H1 (cell line): Measurements from ENCODE around the gene PPP1R14B. TPM values are rescaled to one million over a fixed set of nuclear protein-coding genes. Genes with fewer than 3 reads are reported as not detected.
A peak's percentile ranks its signal among the peaks of the same experiment; 100 is the strongest.

Source experiments
- CTCF ChIA-PET: fragments of 300-600 bp; sonication (Branson Sonifier 250); formaldehyde crosslinking; loops from one replicate; lab custom pipeline; 2021; ENCODE audit not compliant: partially characterized antibody; lab: Charles Lee
- POLR2A ChIA-PET: fragments of 300-600 bp; sonication (Branson Sonifier 250); formaldehyde crosslinking; loops from one replicate; lab custom pipeline; 2021; ENCODE audit warnings: inconsistent platforms; ENCODE audit not compliant: partially characterized antibody; lab: Charles Lee
- DNase-seq, 2 experiments: peaks; one replicate each; pipeline versions ENCODE4 v3.0.0 to v3.0.0-alpha.2; 2010 to 2022; ENCODE audit warnings: low spot score in 2 of 2, low read depth in 1 of 2, mixed read lengths in 1 of 2
- FAIRE-seq: peaks from 2 replicates; lab custom pipeline; 2011; peaks lifted over from hg19 to GRCh38; lab: Jason Lieb, UNC
- H2AFZ ChIP-seq: 2 replicates; pipeline ENCODE4 v1.8.1; 2012; ENCODE audit warnings: low read length, inconsistent platforms
- H2AK5ac ChIP-seq: 2 replicates; pipeline ENCODE4 v1.6.1; 2013; ENCODE audit warnings: low read depth, low read length
- H2BK120ac ChIP-seq: replicated peaks from 2 replicates; pipeline ENCODE3; 2013; ENCODE audit warnings: low read depth, low read length, inconsistent platforms
- H2BK12ac ChIP-seq: 2 replicates; pipeline ENCODE4 v1.6.1; 2013; ENCODE audit warnings: low read depth, low read length
- H2BK15ac ChIP-seq: 2 replicates; pipeline ENCODE4 v1.6.1; 2013; ENCODE audit warnings: low read length
- H2BK20ac ChIP-seq: 2 replicates; pipeline ENCODE4 v1.6.1; 2013; ENCODE audit warnings: low read length
- H2BK5ac ChIP-seq: 2 replicates; pipeline ENCODE4 v1.6.1; 2013; ENCODE audit warnings: low read depth, low read length
- H3K14ac ChIP-seq: 2 replicates; pipeline ENCODE4 v1.6.1; 2013; ENCODE audit warnings: inconsistent platforms; ENCODE audit not compliant: insufficient read length
- H3K18ac ChIP-seq: 2 replicates; pipeline ENCODE4 v1.6.1; 2013; ENCODE audit warnings: low read length; ENCODE audit errors: extremely low read depth
- H3K23ac ChIP-seq: 2 replicates; pipeline ENCODE4 v1.6.1; 2013; ENCODE audit warnings: inconsistent platforms; ENCODE audit not compliant: insufficient read length
- H3K23me2 ChIP-seq: 2 replicates; pipeline ENCODE4 v1.6.1; 2013; ENCODE audit warnings: low read depth, low read length
- H3K27ac ChIP-seq: 2 replicates; pipeline ENCODE4 v1.6.1; 2011; ENCODE audit warnings: low read depth, low read length, inconsistent platforms
- H3K27me3 ChIP-seq, 4 experiments: replicated peaks in 1 of 4; 1 replicate in 1 of 4; 2 replicates in 3 of 4; pipeline versions ENCODE4 v1.6.1 to v1.8.1; 2011 to 2013; ENCODE audit warnings: low read length in 3 of 4, mild to moderate bottlenecking in 3 of 4, inconsistent platforms in 2 of 4, mixed read lengths in 2 of 4, moderate library complexity in 1 of 4; ENCODE audit not compliant: control insufficient read depth in 3 of 4, insufficient read depth in 3 of 4; ENCODE audit errors: extremely low read depth in 1 of 4
- H3K36me3 ChIP-seq, 4 experiments: 2 replicates each; pipeline versions ENCODE4 v1.6.1 to v1.8.1; 2011 to 2013; ENCODE audit warnings: mild to moderate bottlenecking in 4 of 4, low read length in 3 of 4, moderate library complexity in 2 of 4, control low read depth in 1 of 4, inconsistent platforms in 1 of 4; ENCODE audit not compliant: insufficient read depth in 4 of 4, control insufficient read depth in 2 of 4
- H3K4ac ChIP-seq: replicated peaks from 2 replicates; pipeline ENCODE3; 2013; ENCODE audit warnings: low read length, low read depth, mixed read lengths, inconsistent platforms; ENCODE audit not compliant: insufficient read length
- H3K4me1 ChIP-seq, 4 experiments: replicated peaks in 1 of 4; 1 replicate in 1 of 4; 2 replicates in 3 of 4; pipeline versions ENCODE4 v1.6.1 to v1.8.1; 2011 to 2013; ENCODE audit warnings: low read length in 3 of 4, inconsistent platforms in 2 of 4, mixed read lengths in 1 of 4; ENCODE audit not compliant: insufficient read depth in 4 of 4, control insufficient read depth in 3 of 4
- H3K4me2 ChIP-seq, 2 experiments: 2 replicates each; pipeline versions ENCODE4 v1.6.1 to v1.8.1; 2011 to 2013; ENCODE audit warnings: low read depth in 2 of 2, low read length in 2 of 2, control low read depth in 1 of 2, inconsistent platforms in 1 of 2, mild to moderate bottlenecking in 1 of 2; ENCODE audit not compliant: insufficient read depth in 1 of 2
- H3K4me3 ChIP-seq, 4 experiments: fragments of 200-600, 300-600 bp in 1 of 4; sonication (generic), shearing (Covaris generic), sonication (Bioruptor Twin) in 1 of 4; 2 replicates each; pipeline versions ENCODE4 v1.5.1 to v1.8.1; 2011 to 2016; ENCODE audit warnings: low read length in 4 of 4, low read depth in 3 of 4, control low read depth in 2 of 4, inconsistent platforms in 2 of 4, mild to moderate bottlenecking in 2 of 4, mixed read lengths in 1 of 4, moderate library complexity in 1 of 4; ENCODE audit not compliant: insufficient read depth in 2 of 4; ENCODE audit errors: extremely low read depth in 1 of 4
- H3K56ac ChIP-seq: replicated peaks from 2 replicates; pipeline ENCODE3; 2013; ENCODE audit warnings: low read depth, mild to moderate bottlenecking, mixed read lengths, low read length, inconsistent platforms; ENCODE audit not compliant: insufficient read length
- H3K79me1 ChIP-seq: 2 replicates; pipeline ENCODE4 v1.6.1; 2013; ENCODE audit warnings: low read depth, low read length, control low read depth
- H3K79me2 ChIP-seq, 2 experiments: 2 replicates each; pipeline versions ENCODE4 v1.6.1 to v1.8.1; 2012 to 2013; ENCODE audit warnings: low read length in 2 of 2, mild to moderate bottlenecking in 2 of 2, inconsistent platforms in 1 of 2; ENCODE audit not compliant: insufficient read depth in 2 of 2, control insufficient read depth in 1 of 2
- H3K9ac ChIP-seq, 4 experiments: replicated peaks in 1 of 4; 1 replicate in 1 of 4; 2 replicates in 3 of 4; pipeline versions ENCODE4 v1.6.1 to v1.8.1; 2011 to 2013; ENCODE audit warnings: low read depth in 3 of 4, low read length in 3 of 4, control low read depth in 2 of 4, mild to moderate bottlenecking in 2 of 4, moderate library complexity in 2 of 4, inconsistent platforms in 1 of 4; ENCODE audit errors: extremely low read depth in 1 of 4
- H3K9me3 ChIP-seq, 2 experiments: 2 replicates each; pipeline versions ENCODE4 v1.6.1 to v1.8.1; 2012 to 2013; ENCODE audit warnings: mild to moderate bottlenecking in 2 of 2, moderate library complexity in 2 of 2, control low read depth in 1 of 2, inconsistent platforms in 1 of 2, low read depth in 1 of 2, low read length in 1 of 2, mixed read lengths in 1 of 2; ENCODE audit not compliant: insufficient read depth in 2 of 2
- H4K20me1 ChIP-seq, 2 experiments: replicated peaks in 1 of 2; 2 replicates each; pipeline versions ENCODE3 to v1.8.1; 2011 to 2013; ENCODE audit warnings: inconsistent platforms in 2 of 2, low read length in 2 of 2, mild to moderate bottlenecking in 1 of 2; ENCODE audit not compliant: insufficient read depth in 2 of 2, control insufficient read depth in 1 of 2
- H4K5ac ChIP-seq: 2 replicates; pipeline ENCODE4 v1.6.1; 2013; ENCODE audit warnings: low read length, low read depth, mixed read lengths, inconsistent platforms; ENCODE audit not compliant: insufficient read length
- H4K8ac ChIP-seq: 2 replicates; pipeline ENCODE4 v1.8.0; 2013; ENCODE audit warnings: mild to moderate bottlenecking, moderate library complexity, low read length, inconsistent platforms; ENCODE audit not compliant: insufficient read depth; ENCODE audit errors: extremely low read depth
- H4K91ac ChIP-seq: replicated peaks from 2 replicates; pipeline ENCODE3; 2013; ENCODE audit warnings: low read length, mixed read lengths, inconsistent platforms; ENCODE audit not compliant: insufficient read length
- ASH2L ChIP-seq: fragments of 200-600, 300-600 bp; sonication (generic); IDR thresholded peaks from one replicate; pipeline ENCODE4 v1.7.1; 2017; ENCODE audit warnings: low read length
- CBX8 ChIP-seq: fragments of 300-800, 300-1000 bp; sonication (generic); IDR thresholded peaks from 2 replicates; pipeline ENCODE4 v1.7.1; 2016; ENCODE audit warnings: low read depth, low read length, borderline replicate concordance
- POLR2AphosphoS5 ChIP-seq: IDR thresholded peaks from 2 replicates; pipeline ENCODE4 v1.6.1; 2011; ENCODE audit warnings: low read depth, low read length
- SRF ChIP-seq: IDR thresholded peaks from 2 replicates; pipeline ENCODE4 v1.6.1; 2011; ENCODE audit warnings: mild to moderate bottlenecking, low read depth, low read length, moderate library complexity
- TEAD4 ChIP-seq: IDR thresholded peaks from 2 replicates; pipeline ENCODE4 v1.6.1; 2012; ENCODE audit warnings: low read depth, low read length, inconsistent platforms, mixed read lengths
- WGBS, 2 experiments: shearing (Covaris generic) in 1 of 2; methylation state at CpG; one replicate each; pipeline versions ENCODE4 v1.1.6 to v1.1.7; 2013 to 2015; ENCODE audit warnings: low lambda C conversion rate in 2 of 2, mixed read lengths in 2 of 2, inconsistent platforms in 1 of 2, low coverage in 1 of 2, missing lambda C conversion rate in 1 of 2; ENCODE audit not compliant: insufficient replicate concordance in 2 of 2, insufficient coverage in 1 of 2, insufficient read length in 1 of 2; ENCODE audit errors: extremely low coverage in 1 of 2, missing lambda C conversion rate in 1 of 2; 5-methylcytosine and 5-hydroxymethylcytosine counted together
- polyA plus RNA-seq, 7 experiments: library from polyadenylated mRNA; depleted of rRNA in 3 of 7; stranded (reverse) in 5 of 7; unstranded in 2 of 7; fragments of >200 nt in 5 of 7; fragments of 200-250 nt in 2 of 7; gene quantifications; 1 replicate in 5 of 7; 2 replicates in 1 of 7; 4 replicates in 1 of 7; pipeline versions ENCODE4 v1.2.1 to v1.2.3, GENCODE V29; 2011 to 2013; ENCODE audit warnings: missing spikeins in 2 of 7, mixed read lengths in 2 of 7
- total RNA-seq: library from RNA; stranded (reverse); fragmentation: NEBNext Ultra II Directional; extraction: Animal tissue kit (Norgen Biotek cat#: 25700); gene quantifications from 2 replicates; pipeline ENCODE4 v1.2.1, GENCODE V29; 2021

The PPP1R14B gene
- total and polyA plus RNA-seq, 2 of the 8 experiments (the other 6 are each of a cell fraction or from before 2014, with no cell fraction given), result 265 to 419 TPM

GRCh38 chr11:64263021-64263946, 16.5 kb upstream of the PPP1R14B start:
- no peak overlapping the region for H3K4me2 ChIP-seq
- peaks cover 0 to 3% (median under 1%) of the 10 kb centered on the region in 4 experiments; a peak in 4 of 7 replicates for H3K4me1 ChIP-seq
- H2BK12ac ChIP-seq, result no peak overlapping the region
- no peak overlapping the region for H4K91ac ChIP-seq
- no peak overlapping the region for H2AFZ ChIP-seq
- no peaks in the 10 kb centered on the region for H3K79me2 ChIP-seq
- ChIA-PET POLR2A (interaction anchor here (1.2 to 11.9 kb wide), 4 partner anchors 7 to 39 kb away, joined by 4 to 352 read pairs (median 53); partner anchors contain the start of genes FKBP2, PLCB3 and PPP1R14B), CTCF (interaction anchor here (0.5 to 8.5 kb wide), 13 partner anchors 7 to 707 kb away, joined by 3 to 102 read pairs (median 4); partner anchors contain the start of genes CATSPERZ, PLCB3 and PPP1R14B)
- no peaks in the 10 kb centered on the region for H3K9me3 ChIP-seq
- 0 out of 2 replicates have a peak overlapping the region, but pooled peaks have one; percentile 4 for H3K27ac ChIP-seq
- no peak for DNase-seq
- FAIRE-seq, result no peak
- H2BK120ac ChIP-seq, result no peak overlapping the region
- no peak overlapping the region for H3K4ac ChIP-seq
- peak overlapping the region; percentile 46 for H3K56ac ChIP-seq
- no peak overlapping the region for H3K4me3 ChIP-seq
- no peaks in the 10 kb centered on the region for H3K79me1 ChIP-seq
- H3K27me3 ChIP-seq, result no peaks in the 10 kb centered on the region
- no peak overlapping the region; the same call in 1 of the 2 replicates for H2BK5ac ChIP-seq
- no peaks in the 10 kb centered on the region for H3K23me2 ChIP-seq
- no peak overlapping the region for H3K23ac ChIP-seq
- TF ChIP-seq ASH2L (no peak), CBX8 (no peak), SRF (no peak), POLR2AphosphoS5 (peak; percentile 16; the same call in 1 of the 2 replicates), TEAD4 (0 out of 2 replicates have a peak, but pooled peaks have one; percentile 22)
- H4K5ac ChIP-seq, result no peak overlapping the region
- 91% methylated on average over 25 of the region's 29 CpGs; no CpG with 5 or more reads in 1 of the 2 experiments for WGBS, 2 experiments
- no peak overlapping the region; the same call in 1 of the 2 replicates for H4K8ac ChIP-seq
- H2BK15ac ChIP-seq, result no peak overlapping the region
- H3K18ac ChIP-seq, result peak overlapping the region; percentile 7; the same call in 1 of the 2 replicates
- peaks cover 22 to 77% (median 39%) of the 10 kb centered on the region in 4 experiments for H3K36me3 ChIP-seq
- H2AK5ac ChIP-seq, result no peak overlapping the region
- H3K14ac ChIP-seq, result no peak overlapping the region
- no peak overlapping the region for H3K9ac ChIP-seq
- H4K20me1 ChIP-seq, result peaks cover 6 to 17% of the 10 kb centered on the region in 2 experiments
- no peak overlapping the region for H2BK20ac ChIP-seq
